ENCODE measurements around the gene ADAR. TPM values are rescaled to one million over a fixed set of nuclear protein-coding genes. Genes with fewer than 3 reads are reported as not detected.
A peak's percentile ranks its signal among the peaks of the same experiment; 100 is the strongest.

ADAR gene
- total RNA-seq, 4 donors from 2014 or later = 67.9 to 139 (median 100) TPM

DNA sequence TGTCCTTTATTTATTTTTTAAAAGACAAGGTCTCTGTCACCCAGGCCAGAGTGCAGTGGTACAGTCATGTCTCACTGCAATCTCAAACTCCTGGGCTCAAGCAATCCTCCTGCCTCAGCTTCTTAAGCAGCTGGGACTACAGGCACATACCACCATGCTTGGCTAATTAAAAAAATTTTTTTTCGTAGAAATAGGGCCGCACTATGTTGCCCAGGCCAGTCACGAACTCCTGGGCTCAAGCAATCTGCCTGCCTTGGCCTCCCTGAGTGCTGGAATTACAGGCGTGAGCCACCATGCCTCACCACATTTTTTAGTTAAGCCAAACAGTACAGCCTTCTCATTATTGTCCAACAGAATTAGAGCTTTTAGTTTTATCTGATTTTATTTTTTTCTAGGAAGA lies 7.4 kb upstream of the ADAR start:
- TF ChIP-seq CTCF (IDR thresholded peaks at IDR 0.05) = no peak
- ATAC-seq (ENCODE audit: low FRiP score) = no peak
- DNase-seq (ENCODE audit: low spot score) = no peak

GRCh38 chr1:154614901-154615300 lies 6.9 kb upstream of the ADAR start:
- no peak for ATAC-seq (ENCODE audit: low FRiP score)
- no peak for DNase-seq (ENCODE audit: low spot score)
- no peak for TF ChIP-seq CTCF (IDR thresholded peaks at IDR 0.05)

DNA sequence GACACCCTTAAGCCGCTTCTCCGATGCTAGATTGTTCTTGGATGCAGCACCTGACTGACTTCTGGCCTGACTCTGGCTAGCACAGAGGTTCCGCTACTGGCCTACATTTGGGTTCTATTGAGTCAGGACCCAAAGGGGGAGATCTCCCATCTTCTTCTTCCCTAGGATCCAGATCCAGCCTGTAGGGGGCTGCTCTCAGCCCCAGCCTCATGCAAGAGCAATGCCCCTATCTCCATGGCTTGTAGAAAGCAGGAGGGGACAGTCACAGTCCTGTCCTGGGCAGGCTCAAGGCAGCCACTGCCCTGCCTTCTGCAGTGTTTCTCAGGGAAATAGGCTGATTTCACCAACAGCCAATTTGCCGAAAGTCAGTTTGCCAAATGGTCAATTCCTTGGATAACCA lies 6.3 kb upstream of the ADAR start:
- DNase-seq (ENCODE audit: low spot score) (no peak), ATAC-seq (ENCODE audit: low FRiP score) (no peak)
- no peak for TF ChIP-seq CTCF (IDR thresholded peaks at IDR 0.05)

DNA sequence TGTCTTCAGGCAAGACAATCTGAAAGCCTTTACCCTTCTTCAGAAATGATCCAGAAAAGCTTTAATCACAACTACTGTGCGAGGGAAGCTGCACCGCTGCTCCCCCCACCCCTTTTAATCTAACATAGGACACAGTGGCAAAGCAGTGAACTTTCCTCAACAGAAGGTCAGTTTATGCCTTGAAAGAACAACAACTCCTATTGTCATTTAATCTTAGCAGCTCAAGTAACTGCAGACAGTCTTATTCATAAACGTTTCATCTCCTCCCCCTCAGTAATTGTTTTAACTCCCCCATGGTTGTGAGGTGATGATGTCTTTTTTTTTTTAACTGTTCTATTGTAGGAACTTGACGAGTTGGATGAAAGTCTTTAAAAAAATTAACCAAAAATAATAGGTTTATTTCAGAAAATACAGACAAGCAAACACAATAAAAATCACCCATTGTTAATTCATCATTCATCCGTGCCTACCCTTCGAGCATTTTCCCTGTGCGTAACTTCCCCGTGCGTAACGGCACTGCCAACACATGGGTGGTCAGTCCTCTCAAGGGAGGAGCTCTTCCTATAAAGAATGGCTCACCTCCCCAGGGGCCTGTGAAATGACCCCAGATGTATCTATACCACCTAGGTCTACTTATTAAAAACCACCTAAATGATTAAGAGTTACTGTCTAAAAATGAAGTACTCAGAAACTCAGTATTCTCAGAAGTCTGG lies 3.3 kb upstream of the ADAR start:
- no peak for DNase-seq (ENCODE audit: low spot score)
- ATAC-seq (ENCODE audit: low FRiP score) = no peak
- no peak for TF ChIP-seq CTCF (IDR thresholded peaks at IDR 0.05)

- no peak for TF ChIP-seq CTCF (IDR thresholded peaks at IDR 0.05)
- ATAC-seq (ENCODE audit: low FRiP score) (no peak), DNase-seq (ENCODE audit: low spot score) (no peak)
These were observed 1.7 kb upstream of the ADAR start for GRCh38 chr1:154609398-154610380.

DNA sequence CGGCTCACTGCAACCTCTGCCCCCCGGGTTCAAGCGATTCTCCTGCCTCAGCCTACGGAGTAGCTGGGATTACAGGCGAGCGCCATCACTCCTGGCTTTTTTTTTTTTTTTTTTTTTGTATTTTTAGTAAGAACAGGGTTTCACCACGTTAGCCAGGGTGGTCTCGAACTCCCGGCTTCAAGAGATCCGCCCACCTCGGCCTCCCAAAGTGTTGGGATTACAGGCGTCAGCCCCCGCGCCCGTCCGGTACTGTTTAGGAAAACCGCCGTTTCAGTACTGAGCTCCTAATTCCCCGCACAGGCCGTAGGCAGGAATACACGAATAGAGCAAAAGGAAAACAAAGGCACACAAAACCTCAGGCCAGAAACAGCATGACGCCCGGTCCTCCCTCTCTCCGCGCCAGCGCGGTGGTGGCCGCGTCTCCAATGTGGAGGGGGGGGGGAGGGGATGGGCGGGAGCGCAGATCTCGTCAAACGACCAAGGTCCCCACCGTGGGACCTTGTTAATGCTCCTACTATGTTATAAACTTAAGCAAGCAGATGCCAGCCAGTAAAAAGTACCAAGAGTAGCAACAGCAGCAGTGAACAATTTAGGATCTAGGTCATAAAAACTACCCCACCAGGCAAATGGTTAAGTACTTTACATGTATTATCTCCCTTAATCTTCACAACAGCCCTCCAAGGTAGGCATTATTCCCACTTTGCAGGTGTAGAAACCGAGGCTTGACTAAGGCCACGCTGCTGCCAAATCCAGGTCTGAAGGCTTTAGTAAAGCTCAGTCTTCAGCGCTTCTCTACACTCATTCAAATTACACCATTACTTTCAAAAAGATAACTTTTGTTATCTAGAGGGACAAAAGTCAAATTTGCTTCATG lies 648 bp upstream of the ADAR start:
- no peak for TF ChIP-seq CTCF (IDR thresholded peaks at IDR 0.05)
- DNase-seq (ENCODE audit: low spot score) = peak; percentile 30
- ATAC-seq (ENCODE audit: low FRiP score) = no peak

All from omental fat pad (tissue), 4 donors.